ENCODE measurements around the gene NPM1. TPM values are rescaled to one million over a fixed set of nuclear protein-coding genes. Genes with fewer than 3 reads are reported as not detected.

Gene NPM1
- total and polyA plus RNA-seq, 4 donors = 133 to 959 (median 363) TPM

GRCh38 chr5:171457208-171457981 is 69.7 kb downstream of the NPM1 start (continued):
- TF ChIP-seq ZBTB33 (IDR thresholded peaks at IDR 0.05) = no peak
- no peak for TF ChIP-seq GABPA (IDR thresholded peaks at IDR 0.05 in 1 of 2, conservative IDR thresholded peaks at IDR 0.05 in 1 of 2)
- TF ChIP-seq JUND (IDR thresholded peaks at IDR 0.05) = no peak
- no peak for TF ChIP-seq YY1 (IDR thresholded peaks at IDR 0.05)
- no peak for TF ChIP-seq EGR1 (IDR thresholded peaks at IDR 0.05; ENCODE audit: low read depth in 2 of 2)
- no peak for TF ChIP-seq RXRA (IDR thresholded peaks at IDR 0.05)
- no peak for TF ChIP-seq FOXA1 (IDR thresholded peaks at IDR 0.05)
- no peak for TF ChIP-seq HNF4A (conservative IDR thresholded peaks at IDR 0.05)
- no peak for TF ChIP-seq MAX (IDR thresholded peaks at IDR 0.05)
- TF ChIP-seq FOXA2 (IDR thresholded peaks at IDR 0.05) = no peak

GRCh38 chr5:171459839-171460238 is 72.2 kb downstream of the NPM1 start:
- no peaks in the 10 kb centered on the region for H3K4me1 ChIP-seq (ENCODE audit: control insufficient read depth in 4 of 4, insufficient read depth in 4 of 4, low read length in 3 of 4)
- H3K27me3 ChIP-seq (ENCODE audit: control insufficient read depth in 4 of 4, insufficient read depth in 4 of 4, low read length in 3 of 4) = peaks cover 0 to 3% (median 0%) of the 10 kb centered on the region in 4 donors
- H3K9ac ChIP-seq (ENCODE audit: low read depth in 1 of 2, low read length in 2 of 2) = no peak overlapping the region
- H3K9me3 ChIP-seq (ENCODE audit: control insufficient read depth in 4 of 4, low read length in 3 of 4) = no peaks in the 10 kb centered on the region
- 73% methylated on average over 6 of the region's 6 CpGs for WGBS
- no peaks in the 10 kb centered on the region for H3K36me3 ChIP-seq (ENCODE audit: control insufficient read depth in 4 of 4, insufficient read depth in 3 of 4, low read depth in 1 of 4, low read length in 3 of 4)
- no peak overlapping the region for H3K27ac ChIP-seq (ENCODE audit: low read depth in 1 of 2, low read length in 2 of 2)
- no peak for TF ChIP-seq GABPA (IDR thresholded peaks at IDR 0.05 in 1 of 2, conservative IDR thresholded peaks at IDR 0.05 in 1 of 2)
- no peak for TF ChIP-seq HNF4A (conservative IDR thresholded peaks at IDR 0.05)
- TF ChIP-seq ZBTB33 (IDR thresholded peaks at IDR 0.05) = no peak
- no peak for TF ChIP-seq RXRA (IDR thresholded peaks at IDR 0.05)
- no peak for TF ChIP-seq TAF1 (conservative IDR thresholded peaks at IDR 0.05)
- no peak for TF ChIP-seq YY1 (IDR thresholded peaks at IDR 0.05)
- TF ChIP-seq SP1 (IDR thresholded peaks at IDR 0.05) = no peak
- TF ChIP-seq RAD21 (IDR thresholded peaks at IDR 0.05) = no peak
- TF ChIP-seq JUND (IDR thresholded peaks at IDR 0.05) = no peak
- no peak for TF ChIP-seq FOXA2 (IDR thresholded peaks at IDR 0.05)
- no peak for TF ChIP-seq NR2F2 (IDR thresholded peaks at IDR 0.05)
- no peak for TF ChIP-seq MAX (IDR thresholded peaks at IDR 0.05)
- no peak for TF ChIP-seq ATF3 (IDR thresholded peaks at IDR 0.05)
- TF ChIP-seq REST (IDR thresholded peaks at IDR 0.05) = no peak
- TF ChIP-seq FOXA1 (IDR thresholded peaks at IDR 0.05) = no peak
- TF ChIP-seq HNF4G (IDR thresholded peaks at IDR 0.05) = no peak
- TF ChIP-seq EGR1 (IDR thresholded peaks at IDR 0.05; ENCODE audit: low read depth in 2 of 2) = no peak
- DNase-seq (ENCODE audit: low spot score) = no peak
- no peak overlapping the region for H3K4me3 ChIP-seq (ENCODE audit: low read depth in 1 of 3, low read length in 3 of 3)

Data from liver (tissue), 9 donors.